ENCODE data around the gene CPOX. TPM values are rescaled to one million over a fixed set of nuclear protein-coding genes. Genes with fewer than 3 reads are reported as not detected.
"Not testable (repeated sequence)": the region's sequence is repeated elsewhere in the genome, so short reads cannot be mapped to it uniquely, and the experiment has no call there.

The CPOX gene
- total RNA-seq, 1 experiment from 2014 or later = 58.9 TPM

DNA sequence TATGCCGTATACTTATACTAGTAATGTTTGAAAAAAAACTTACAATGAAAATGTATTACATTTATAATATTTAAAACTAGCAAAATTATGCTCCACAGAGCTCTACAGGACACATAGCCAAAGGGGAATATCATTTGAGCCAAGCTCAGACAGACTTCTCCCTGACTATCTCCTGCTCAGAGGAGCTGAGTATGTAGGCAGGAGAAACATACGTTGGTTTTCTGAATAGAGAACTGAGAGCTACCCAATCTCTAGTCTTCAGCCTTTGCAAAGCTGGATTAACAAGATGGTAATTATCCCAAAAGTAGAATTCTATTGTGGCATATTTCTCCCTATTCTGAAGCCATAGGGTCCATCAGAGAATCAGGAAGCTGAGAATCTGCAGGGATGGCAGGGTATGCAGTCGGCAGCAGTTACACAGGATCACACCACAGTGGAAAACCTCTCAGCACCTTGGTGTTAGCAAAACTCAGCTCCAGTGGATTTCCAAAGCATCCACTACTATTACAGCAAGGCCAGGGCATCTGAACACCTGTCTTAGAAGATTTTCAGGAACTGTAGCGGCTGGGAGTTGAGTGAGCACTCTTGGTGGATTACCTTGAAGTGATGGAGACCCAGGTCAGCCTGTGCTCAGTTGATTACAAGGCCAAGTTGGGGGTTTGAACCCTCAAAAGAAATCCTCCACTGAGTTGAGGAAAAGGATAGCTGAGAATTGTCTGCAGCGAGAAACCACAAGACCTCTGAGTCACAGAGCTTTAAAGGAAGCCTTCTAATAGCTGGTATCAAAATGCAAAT, 31.5 kb downstream of the CPOX start:
- peak; percentile 58 for DNase-seq (ENCODE audit: low read depth)

DNA sequence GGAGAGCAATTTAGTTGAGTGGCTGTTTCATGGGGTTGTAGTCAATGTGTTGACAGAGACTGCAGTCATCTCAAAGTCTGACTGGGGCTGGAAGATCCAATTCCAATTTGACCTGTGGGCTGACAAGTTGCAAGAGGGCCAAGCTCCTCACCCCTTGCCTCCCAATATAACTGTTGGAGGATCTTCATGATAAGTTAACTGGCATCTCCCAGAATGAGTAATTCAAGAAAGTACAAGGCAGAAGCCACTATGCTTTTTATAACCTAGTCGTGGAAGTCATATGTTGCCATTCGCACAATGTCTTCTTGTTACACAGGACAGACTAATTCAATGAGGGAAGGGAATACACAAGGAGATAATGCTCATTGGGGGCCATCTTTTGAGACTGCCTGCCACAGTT, 32.5 kb downstream of the CPOX start:
- no peak for DNase-seq (ENCODE audit: low read depth)

DNA sequence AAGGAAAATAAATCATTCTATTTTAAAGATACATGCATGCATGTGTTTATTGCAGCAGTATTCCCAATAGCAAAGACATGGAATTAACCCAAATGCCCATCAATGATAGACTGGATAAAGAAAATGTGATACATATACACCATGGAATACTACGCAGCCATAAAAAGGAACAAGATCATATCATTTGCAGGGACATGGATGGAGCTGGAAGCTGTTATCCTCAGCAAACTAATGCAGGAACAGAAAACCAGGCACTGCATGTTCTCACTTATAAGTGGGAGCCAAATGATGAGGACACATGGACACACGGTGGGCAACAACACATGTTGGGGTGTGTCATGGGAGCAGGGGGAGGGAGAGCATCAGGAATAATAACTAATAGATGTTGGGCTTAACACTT, 33.6 kb downstream of the CPOX start:
- DNase-seq (ENCODE audit: low read depth) = not testable (repeated sequence)

DNA sequence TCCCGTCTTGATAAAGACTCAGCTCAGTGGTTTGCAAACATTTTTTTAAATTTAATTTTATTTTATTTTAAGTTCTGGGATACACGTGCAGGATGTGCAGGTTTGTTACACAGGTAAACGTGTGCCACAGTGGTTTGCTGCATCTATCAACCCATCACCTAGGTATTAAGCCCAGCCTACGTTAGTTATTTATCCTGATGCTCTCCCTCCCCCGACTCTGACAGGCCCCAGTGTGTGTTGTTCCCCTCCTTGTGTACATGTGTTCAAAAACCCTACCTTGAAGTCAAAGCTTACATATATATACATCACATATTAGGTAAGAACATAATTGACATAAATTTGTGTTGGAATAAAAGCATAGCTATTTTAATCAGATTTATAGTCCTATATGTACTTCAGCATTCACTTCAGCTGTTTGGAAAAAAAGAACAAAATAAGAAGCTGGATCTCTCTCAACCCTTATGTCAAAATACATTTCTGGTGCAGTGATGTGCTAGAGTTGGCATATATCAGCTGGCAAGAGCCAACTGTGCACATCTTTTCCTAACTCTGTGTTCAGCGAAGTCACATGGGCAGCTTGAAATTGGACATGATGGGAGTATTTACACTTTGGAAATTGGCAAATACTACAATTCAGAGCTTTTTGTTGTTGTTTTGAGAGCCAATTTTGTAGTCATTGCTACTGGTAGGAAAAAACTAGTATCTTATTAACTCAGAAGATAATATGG, 35.1 kb downstream of the CPOX start:
- DNase-seq (ENCODE audit: low read depth) = no peak

DNA sequence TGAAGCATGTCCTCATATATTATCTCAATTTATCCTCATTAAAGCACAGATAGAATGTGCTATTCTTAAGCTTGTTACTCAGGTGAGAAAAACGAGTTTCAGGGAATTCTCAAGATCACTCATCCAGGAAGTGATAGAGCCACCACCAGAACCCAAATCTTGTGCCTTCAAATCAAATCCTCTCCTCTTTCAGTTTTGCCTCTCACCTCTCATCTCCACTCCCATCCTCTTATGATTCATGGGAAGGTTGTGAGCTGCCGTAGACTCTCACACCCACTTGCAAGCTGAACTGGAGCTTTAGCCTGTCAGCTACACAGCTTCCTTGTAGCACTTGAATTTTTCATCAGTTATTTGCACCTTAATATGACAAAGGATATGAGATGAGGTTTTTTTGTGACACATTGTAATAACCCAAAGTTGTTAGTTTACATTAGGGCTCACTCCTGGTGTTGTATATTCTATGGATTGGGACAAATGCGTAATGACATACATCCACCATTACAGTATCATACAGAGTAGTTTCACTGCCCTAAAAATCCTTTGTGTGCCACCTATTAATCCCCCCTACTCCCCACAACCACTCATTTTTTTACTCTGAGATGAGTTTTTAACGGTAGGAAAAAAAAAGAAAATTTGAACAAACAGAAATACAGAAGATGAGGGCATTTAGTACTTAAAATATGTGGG, 35.9 kb downstream of the CPOX start:
- peak; percentile 80 for DNase-seq (ENCODE audit: low read depth)

DNA sequence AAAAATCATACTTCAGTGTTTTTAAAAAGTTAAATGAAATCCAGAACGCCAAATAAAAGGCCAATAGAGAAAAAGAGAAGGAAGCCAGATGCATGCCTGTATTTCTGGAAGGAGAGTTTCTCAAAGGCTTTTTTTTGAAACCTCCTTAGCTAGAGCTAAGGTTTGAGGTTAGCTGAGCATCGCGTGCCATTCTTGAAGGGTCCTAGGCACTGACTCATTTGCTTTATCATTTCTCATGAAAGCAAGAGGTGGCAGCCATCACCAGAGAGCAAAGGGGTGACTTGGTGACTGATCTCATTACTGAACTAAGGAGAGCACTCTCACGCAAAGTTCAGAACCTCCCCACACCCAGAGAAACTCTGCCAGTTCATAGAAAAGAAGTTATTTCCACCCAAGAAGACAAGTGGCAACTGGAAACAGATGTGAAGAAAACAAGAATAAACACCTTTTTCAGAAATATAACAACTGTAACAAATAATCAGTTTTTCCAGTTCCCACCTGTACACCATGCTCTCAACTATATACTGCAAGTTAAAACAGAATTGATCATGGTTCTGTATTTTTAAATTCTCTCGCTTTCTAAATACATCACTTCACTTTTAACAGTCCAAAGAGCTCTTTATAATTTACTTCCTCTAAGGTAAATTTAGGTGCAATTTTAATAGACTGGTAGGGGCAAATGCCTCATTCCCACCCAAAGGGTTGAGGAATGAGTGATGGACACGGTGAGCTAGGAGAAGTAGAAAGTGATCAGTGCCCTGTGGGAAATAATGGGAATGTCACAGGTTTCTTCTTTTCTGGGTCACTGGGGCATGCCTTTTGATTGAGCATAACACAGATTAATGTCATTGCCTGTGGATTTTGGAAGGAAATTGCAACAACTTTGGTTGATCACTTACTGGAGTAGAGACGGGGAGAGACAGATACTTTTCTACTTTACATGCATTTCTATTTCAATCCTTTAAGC, 37.0 kb downstream of the CPOX start:
- peak; percentile 92 for DNase-seq (ENCODE audit: low read depth)

DNA sequence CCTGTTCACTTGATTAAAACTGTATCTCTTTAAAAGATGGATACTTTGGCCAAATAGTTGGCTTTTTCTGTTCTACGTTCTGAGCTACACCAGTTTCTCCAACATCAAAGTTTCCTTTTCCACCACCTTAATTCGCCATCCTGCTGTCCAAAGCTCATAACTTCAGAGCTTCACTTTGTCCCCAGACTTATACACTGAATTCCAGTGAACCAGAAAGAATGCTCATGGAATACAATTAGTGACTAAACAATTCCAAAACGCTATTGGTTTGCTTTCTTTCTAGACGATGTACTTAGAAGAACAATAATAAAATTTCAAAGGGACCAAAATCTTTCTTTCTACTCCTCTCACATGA, 38.4 kb downstream of the CPOX start:
- no peak for DNase-seq (ENCODE audit: low read depth)

DNA sequence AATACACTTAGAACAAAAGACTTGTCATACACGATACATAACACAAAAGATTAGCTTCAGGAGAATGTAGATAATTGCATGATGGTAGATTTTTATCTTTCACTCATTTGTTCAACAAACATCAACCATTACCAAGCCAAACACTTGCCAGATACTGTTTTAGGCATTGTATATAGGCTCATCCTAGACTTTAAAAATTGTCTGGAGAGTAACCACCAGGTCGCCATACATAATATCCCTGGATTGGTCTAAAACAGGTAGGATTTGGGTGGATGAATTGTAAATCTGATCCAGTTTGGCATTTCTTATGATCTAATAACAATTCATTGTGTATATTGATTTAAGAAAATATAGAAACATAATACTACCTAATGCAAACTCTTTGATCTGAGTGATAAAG, 38.8 kb downstream of the CPOX start:
- DNase-seq (ENCODE audit: low read depth) = no peak

DNA sequence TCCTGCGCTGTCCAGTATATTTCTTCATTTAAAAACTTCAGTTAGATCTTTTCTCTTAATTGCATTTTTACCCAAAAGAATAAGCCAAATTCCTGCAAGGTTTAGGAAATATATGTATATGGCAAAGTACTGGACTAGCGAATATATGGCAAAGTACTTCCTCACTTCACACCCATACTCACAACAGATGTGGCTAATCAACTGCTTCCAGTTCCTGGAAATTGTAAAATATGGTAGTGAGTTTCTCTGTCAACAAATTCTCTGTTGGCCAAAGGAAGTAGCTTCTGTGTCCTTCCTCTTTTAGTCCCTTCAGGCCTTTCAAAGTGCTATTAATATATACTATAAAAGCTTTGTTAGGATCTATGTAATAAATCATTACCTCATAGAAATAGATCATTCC, 39.7 kb downstream of the CPOX start:
- no peak for DNase-seq (ENCODE audit: low read depth)

DNA sequence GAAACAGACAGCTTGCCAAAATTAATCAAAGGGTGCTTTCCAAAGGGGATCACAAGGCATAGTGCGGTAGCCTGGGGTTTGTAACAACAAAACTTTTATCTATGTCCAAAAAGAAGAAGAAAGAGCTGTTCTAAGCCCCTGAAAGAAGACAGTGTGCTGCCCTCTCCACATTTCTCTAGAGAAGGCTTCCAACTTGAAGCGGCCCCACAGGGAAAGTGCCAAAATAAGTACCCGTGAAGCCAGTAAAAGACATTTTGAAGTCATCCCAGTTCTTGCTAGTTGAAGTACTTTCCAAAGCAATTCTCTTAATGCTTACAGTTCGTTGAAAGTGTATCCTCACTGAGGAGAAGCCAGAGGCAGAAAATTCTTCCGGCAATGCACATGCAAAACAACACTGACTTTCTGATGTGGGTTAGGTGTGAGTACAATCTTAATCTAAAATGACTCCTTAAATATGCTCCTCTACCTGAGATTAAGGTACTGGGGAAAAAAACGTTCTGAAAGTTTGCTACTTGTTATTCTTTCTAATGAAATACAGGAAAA, 40.3 kb downstream of the CPOX start:
- no peak for DNase-seq (ENCODE audit: low read depth)

DNA sequence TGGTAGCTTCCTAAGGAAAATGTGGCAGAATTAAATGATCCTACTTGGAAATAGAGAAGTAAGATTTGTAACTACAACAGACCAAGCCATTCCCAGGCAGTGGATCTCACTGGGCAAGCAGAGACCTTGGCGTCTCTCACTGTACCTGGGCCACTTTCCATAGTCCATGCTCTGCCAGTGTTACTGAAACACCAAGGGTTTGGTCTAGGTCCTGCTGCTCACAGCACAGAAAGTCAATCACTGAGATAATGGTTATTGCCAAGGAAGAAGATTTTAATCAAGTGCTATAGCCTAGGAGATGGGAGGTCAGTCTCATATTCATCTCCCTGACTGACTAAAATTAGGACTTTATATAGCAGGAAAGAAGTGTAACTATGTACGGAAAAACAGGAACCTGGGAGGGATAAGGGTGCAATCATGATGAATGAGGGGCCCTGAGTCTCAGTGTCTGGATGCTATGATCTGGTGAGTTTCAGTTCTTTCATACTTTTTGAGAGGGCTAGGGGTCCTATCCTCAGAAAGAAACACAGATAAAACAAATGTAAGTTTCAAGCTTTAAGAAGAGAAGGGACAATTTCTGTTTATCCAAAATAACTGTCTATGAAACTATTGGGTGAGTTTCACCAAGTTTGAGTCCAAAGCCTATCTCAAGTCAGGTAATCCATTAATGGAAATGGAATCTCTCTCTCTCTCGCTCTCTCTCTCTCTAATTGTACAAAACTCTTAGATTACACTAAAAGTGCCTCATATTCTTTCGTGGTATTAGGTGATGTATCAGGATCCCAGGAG, 41.0 kb downstream of the CPOX start:
- DNase-seq (ENCODE audit: low read depth) = no peak

DNA sequence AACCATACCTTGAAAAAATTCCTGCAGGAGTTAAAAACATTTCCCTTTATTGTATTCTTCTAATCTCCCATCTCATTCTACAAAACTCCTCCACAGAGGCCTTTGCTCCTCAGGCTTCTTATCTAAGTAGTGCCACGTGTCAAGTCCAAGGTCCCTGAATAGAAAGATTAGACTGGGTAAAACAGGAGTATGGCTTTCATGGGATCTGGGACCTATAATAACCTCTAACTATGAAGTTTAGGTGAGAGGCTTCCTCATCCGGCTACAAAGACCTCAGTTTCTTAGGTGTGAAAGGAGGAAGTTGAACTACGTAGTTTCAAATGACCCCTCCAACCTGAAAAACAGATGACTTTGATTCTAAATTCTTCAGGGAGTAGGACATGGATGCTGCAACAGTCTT, 41.7 kb downstream of the CPOX start:
- no peak for DNase-seq (ENCODE audit: low read depth)

DNA sequence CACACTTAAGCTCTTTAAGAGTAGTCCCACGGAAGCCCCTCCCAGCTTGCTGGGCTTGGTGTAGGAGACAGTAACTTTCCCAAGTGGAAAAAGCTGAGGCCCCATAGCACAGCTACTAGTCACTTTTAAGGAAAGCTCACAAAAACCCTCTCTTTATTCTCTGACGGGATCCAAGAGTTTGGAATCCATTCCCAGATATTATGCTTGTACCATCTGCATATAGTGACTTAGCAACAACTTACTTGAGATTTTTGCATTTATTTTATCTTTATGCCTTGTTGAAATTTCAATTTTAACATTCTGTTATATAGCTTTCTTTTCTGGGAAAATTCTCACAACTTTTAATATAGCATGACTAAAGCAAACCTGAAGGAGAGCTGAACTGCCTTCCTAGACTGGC, 42.2 kb downstream of the CPOX start:
- DNase-seq (ENCODE audit: low read depth) = no peak

DNA sequence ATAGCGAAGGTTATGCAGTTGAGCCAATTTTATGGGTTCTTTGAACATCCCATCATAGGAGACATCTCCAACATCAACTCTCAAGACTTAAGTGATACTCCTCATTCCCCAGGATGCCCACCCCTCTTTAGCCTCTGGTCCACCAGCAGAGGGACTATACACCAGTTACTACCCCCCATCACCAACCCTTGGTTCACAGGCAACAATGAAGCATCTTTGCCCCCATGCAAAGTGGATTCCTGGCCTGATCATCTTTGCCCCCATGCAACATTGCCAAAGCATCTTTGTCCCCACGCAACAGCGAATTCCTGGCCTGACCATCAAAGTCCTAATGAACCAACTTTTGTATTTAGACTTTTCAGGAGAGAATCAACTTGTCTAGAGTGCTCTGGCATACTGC, 42.6 kb downstream of the CPOX start:
- DNase-seq (ENCODE audit: low read depth) = no peak

DNA sequence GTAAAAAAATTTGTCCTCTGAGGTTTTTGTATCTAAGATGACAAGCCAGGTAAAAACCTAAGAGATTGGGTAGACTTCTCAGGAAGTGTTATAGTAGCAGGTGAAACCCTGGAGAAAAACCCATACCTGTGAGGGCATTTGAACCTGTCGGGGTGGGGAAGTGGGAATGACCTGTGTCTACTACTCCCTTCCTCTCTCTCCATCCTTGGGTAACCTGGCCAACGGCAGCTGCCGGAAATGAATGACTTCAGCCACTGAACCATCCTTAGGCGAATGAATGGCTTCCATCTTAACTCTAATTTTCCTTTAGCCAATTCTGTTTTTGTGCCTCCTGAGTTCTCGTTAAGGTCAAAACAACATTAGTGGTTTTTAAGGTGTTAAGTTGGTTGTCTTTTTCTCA, 44.9 kb downstream of the CPOX start:
- DNase-seq (ENCODE audit: low read depth) = no peak

DNA sequence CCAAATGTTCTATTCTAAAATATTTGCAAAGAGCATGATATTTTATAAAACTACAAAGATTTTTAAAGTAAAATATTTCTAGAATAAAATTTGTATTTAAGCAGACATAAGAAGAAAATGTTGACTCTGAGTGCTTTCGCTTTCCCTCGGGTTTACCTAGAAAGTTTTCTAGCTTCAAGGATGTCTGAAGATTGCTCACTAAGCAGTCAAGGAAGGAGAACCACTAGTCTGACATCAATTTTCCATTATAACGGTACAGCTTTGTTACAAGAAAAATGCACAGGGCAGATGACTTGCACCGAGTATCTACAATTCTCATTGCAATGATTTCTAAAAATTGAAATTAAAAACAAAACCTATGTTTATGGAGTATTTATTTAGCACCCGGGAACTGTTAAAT, 47.5 kb downstream of the CPOX start:
- peak; percentile 34 for DNase-seq (ENCODE audit: low read depth)

DNA sequence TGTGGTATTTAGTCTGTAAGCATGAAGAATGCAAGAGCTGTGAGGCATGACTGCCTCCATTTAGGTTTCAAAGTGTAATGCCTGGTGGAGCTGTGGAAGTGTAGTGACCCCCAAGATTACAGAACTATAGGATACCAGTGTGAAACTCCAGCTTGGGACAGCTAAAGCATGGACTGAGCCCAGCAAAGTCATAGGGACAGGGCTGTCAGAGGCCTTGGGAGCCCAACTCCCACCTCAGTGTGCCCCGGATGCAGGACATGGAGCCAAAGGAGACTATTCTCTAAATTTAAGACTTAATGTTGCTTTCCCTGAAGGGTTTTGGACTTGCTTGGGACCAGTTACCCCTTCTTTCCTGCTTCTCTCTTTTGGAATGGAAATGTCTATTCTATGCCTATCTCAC, 50.8 kb downstream of the CPOX start:
- DNase-seq (ENCODE audit: low read depth) = no peak

DNA sequence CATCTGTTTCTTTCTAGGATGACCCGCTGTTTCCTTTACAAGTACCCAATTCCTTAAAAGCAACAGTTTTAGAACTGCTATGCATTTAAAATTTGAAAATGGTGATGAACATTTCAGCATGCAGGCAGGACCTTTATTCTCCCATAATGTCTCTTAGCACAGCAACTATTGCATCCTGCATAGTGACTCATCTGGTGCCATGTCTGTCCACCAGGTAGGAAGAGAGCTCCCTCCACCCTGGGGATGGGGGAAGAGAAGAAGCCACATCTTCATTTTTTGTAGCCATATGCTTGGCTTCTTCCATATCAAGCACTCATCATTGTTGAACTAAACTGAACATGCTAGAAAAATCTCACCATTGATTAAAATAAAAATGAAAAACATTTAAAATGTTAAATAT, 51.7 kb downstream of the CPOX start:
- DNase-seq (ENCODE audit: low read depth) = no peak

DNA sequence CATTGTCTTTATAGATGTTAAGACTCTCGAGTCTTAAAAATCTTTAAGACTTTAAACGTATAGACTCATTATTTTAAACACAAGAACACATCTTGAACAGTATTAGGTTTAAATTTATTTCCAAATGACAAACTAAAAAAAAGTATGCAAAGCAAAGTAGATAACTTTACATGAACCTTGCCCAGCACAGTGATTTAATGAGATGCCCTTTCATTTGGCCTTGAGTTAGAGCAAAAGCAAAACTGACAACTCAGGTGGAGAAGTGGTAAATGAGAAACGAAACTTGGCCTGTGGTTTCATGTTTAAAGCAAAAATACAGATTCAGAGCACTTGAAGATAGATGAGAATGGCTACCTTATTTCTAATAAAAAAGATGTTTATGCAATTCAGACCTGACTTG, 53.1 kb downstream of the CPOX start:
- no peak for DNase-seq (ENCODE audit: low read depth)

DNA sequence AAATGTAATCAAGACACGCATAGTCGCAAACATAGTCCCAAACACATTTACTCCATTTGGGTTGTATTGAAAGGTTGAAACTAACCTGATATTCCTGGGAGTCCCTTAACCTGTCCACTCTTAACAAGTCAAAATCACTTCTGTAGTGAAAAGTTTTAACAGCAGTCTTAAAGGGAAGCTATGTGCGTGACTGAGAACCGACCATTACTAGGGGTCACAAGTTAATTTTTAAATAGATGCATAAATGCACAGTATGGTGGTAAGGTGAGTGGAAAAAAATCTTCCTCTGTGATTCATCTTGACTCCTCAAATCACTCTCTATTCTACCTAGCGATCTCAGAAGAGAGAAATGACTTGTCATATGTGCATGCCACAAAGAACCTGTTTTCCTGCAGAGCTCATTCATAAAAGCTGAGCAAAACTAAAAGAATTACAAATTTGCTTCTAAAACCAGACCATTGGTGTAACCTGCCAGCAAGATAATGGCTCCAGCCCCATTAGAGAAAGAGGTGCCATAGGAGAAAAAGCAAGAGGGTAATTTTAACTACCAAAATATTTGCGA, 56.9 kb downstream of the CPOX start:
- no peak for DNase-seq (ENCODE audit: low read depth)
